GM19193 (cell line): Measurements from ENCODE around the gene ZNF35.

Experiments
- POLR2A ChIP-seq: IDR thresholded peaks from 4 replicates; pipeline ENCODE4 v1.6.1; 2011; ENCODE audit not compliant: insufficient read depth, insufficient read length; ENCODE audit errors: extremely low read depth

Gene ZNF35

DNA sequence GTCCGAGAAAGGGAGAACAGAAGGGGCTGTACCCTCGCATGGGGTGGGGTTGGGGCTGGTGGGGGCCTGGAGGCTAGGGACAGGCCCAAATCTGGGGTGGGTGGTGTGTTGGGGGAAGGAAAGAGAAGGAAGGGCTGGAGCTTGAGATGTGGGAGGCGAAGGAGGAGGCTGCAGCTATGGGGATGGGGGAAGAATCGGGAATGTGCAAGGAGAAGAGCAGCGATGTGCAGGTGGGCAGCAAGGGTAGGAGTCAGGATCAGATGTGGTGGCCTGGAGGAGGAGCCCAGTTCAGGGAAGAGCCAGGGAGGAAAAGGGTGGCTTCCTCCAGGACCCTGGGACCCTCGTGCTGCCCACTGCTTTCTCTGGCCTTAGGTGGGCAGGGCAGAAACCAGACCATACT, 21.2 kb downstream of the ZNF35 start:
- no peak for TF ChIP-seq POLR2A

DNA sequence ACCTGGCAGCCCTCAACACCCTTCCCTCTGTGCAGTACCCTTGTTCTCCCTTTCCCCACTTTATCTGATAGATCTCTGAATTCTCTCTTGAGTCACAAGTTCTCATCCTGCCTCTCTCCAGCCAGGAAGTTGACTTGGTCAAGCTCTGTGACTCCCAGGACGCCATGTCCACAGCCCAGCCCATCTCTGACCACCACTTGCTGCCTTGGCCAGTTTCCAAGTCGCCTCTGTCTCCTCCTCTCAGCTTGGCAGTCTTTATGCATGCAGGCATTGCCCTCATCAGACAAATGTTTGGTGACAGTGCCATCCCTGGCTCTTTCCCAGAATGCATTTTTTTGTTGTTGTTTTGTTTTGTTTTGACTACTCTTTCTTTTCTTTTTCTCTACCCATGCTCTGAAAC, 25.7 kb downstream of the ZNF35 start:
- TF ChIP-seq POLR2A: no peak

DNA sequence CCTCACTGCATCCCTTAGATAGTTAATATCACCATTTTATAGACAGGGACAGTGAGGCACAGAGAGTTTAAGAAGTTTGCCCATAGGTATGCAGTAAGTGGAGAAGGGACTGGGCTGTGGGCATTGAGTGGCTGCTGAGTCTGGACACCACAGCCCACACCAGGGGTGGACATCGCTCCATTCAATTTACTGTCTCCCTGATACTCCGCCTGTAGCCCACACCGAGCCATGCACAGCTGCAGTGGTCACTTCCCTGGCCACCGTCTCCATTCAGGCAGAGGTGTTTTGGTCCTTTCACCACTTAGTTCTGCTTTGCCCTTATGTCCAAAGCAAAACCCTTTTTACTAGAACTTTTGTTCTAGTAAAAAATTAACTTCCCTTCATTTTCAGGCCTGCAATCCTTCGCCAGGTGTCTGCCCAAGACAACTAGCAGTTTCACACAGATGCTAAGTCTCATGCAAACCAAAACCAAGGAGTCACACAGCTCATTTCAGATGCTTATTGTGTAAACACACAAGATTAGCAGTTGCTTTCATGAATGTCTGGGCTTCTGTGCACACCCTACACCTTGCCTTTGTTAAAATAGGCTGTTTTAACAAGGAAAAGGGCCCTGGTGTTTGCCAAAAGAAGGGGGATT, 30.1 kb downstream of the ZNF35 start:
- TF ChIP-seq POLR2A: no peak

DNA sequence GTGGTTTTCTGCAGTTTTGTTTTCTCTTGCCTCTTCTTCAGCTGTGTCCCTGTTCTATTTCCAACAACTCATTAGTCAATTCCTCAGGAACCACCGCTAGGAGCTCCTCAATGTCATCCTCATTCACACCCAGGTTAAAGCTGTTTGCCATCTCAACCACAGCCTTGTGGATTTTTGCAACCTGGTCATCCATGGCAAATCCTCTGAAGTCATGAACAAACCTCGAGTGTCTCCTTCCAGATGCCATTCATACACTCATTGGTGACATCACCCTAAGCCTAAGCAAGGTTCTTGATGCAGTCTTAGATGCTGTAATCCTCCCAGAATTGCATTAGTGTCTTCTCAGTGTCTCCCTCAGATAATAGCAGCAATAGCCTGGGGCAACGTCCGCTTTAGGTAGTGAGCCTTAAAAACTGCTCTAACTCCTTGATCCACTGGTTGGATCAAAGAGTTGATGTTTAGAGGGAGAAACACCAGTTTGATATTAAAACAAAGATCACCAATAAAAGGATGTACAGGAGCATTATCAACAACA, 32.5 kb downstream of the ZNF35 start:
- no peak for TF ChIP-seq POLR2A

DNA sequence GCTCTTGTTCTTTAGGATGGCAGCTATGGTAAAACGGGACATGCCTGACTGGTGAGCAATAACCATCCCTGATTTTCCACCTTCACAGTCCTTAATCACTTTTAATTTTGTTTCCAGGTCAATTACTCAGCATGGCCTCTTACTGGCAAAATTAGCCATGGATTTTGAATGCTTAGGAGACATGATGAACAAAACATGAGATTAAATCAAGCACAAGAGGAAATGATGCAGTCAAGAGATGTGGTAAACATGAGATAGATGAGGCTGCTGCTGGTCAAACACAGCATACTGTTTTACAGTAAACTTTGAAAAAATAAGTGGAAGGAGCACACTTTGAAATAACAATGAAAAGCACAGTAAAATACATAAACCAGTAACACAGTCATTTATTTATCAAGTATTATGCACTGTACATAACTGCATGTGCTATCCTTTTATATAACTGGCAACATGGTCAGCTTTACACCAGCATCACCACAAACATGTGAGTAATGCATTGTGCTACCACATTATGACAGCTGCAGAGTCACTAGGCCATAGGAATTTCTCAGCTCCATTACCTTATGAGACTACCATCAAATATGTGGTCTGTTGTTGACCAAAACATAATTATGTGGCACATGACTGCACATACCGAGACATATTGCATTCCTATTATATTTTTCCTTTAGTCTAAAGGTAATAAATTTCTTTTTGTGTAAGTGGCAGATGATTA, 33.8 kb downstream of the ZNF35 start:
- no peak for TF ChIP-seq POLR2A

DNA sequence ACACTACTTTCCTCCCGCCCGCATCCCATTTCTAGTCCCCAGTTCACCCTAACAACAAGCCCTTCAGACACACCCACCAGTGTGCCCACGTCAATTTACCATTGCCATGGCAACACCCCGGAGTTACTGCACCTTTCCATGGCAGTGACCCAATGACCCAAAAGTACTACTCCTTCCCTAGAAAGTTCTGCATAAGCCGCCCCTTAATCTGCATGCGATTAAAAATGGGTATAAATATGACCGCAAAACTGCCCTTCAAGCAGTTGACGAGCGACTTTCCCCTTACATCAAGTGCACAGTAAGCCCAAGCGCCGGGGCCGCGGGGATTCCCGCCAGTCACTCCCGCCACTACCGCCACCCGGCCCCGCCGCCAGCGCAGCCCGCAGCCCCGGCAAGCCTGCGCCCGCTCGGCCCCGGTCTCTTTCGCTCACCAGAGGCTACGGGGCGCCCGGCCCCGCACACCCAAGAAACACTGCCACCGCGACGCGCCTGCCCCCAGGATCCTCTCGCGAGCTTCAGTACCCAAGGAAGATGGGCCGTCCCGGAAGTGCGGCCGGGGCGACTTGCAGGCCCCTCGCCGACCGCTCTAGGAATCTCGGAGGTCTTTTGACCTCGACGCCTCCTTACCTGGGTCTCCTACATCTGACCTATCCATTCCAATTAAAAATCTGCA, 36.7 kb downstream of the ZNF35 start:
- peak; percentile 52 for TF ChIP-seq POLR2A

DNA sequence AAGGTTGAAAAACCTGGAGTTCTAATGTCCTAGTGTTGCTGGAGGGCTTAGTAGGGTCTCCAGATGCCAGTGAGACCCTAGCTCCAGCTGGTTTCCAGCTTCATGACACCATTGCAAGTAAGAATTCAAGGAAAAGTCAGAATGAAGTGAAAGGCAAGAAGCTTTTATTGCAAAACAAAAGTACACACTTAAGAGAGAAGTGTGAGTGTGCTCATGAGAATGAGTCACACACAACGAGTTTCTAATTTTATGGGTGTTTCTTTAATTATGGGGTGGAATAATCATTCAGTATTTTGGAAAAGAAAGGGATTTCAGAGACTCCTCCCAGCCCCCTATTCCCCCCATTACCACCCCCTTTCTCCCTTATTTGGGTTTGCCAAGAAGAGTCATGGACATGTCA, 39.4 kb downstream of the ZNF35 start:
- TF ChIP-seq POLR2A: no peak
